Tibial nerve (tissue), 4 donors: ENCODE results near the gene EBF4. TPM values are rescaled to one million over a fixed set of nuclear protein-coding genes. Genes with fewer than 3 reads are reported as not detected.

Source experiments
- DNase-seq, 2 donors: peaks; one replicate each; pipeline ENCODE4 v3.0.0-alpha.2; 2019; ENCODE audit warnings: low spot score in 2 of 2
- H3K27ac ChIP-seq, 4 donors: fragments of 200-600 bp; sonication (generic) in 3 of 4; one replicate each; pipeline ENCODE4 v1.5.1; 2017 to 2019; ENCODE audit warnings: mild to moderate bottlenecking in 1 of 4
- H3K27me3 ChIP-seq, 2 donors: fragments of 200-600 bp; sonication (generic) in 1 of 2; one replicate each; pipeline versions ENCODE4 v1.5.1 to v1.6.0; 2017 to 2019
- H3K36me3 ChIP-seq, 3 donors: fragments of 200-600 bp; sonication (generic); one replicate each; pipeline ENCODE4 v1.5.1; 2018 to 2019
- H3K4me1 ChIP-seq, 4 donors: fragments of 200-600 bp; sonication (generic) in 3 of 4; one replicate each; pipeline ENCODE4 v1.5.1; 2017 to 2019
- H3K4me3 ChIP-seq, 4 donors: fragments of 200-600 bp; sonication (generic) in 3 of 4; one replicate each; pipeline ENCODE4 v1.5.1; 2017 to 2019; ENCODE audit warnings: mild to moderate bottlenecking in 1 of 4, moderate library complexity in 1 of 4
- H3K9me3 ChIP-seq, 4 donors: fragments of 200-600 bp; sonication (generic) in 3 of 4; one replicate each; pipeline ENCODE4 v1.5.1; 2017 to 2019
- EP300 ChIP-seq, 2 donors: sonication (generic); formaldehyde crosslinking; IDR thresholded peaks; one replicate each; pipeline ENCODE4 v1.6.1; 2017; ENCODE audit warnings: antibody characterized with exemption in 2 of 2, mild to moderate bottlenecking in 1 of 2
- POLR2A ChIP-seq, 2 donors: fragments of 450-650 bp; IDR thresholded peaks; one replicate each; pipeline ENCODE4 v1.6.1; 2017; ENCODE audit warnings: antibody characterized with exemption in 2 of 2, mild to moderate bottlenecking in 2 of 2, moderate library complexity in 2 of 2
- WGBS, 2 donors: methylation state at CpG; one replicate each; pipeline ENCODE4 v1.1.5; 2018; 5-methylcytosine and 5-hydroxymethylcytosine counted together
- total RNA-seq, 4 donors: library from RNA; depleted of rRNA; stranded (reverse); fragments of >200 nt; gene quantifications; one replicate each; pipeline ENCODE4 v1.1.0, GENCODE V29; 2016
- TF ChIP-seq, protein P1 (sequence below), 5 experiments: fragments of 200-600 bp in 3 of 5; fragments of 450-650 bp in 2 of 5; sonication (generic) in 3 of 5; IDR thresholded peaks; one replicate each; pipeline ENCODE4 v1.5.1; 2016 to 2019; ENCODE audit warnings: antibody characterized with exemption in 5 of 5, mild to moderate bottlenecking in 3 of 5, moderate library complexity in 2 of 5

The EBF4 gene
- total RNA-seq, 4 donors from 2014 or later = 4.8 to 17.5 (median 10.4) TPM

DNA sequence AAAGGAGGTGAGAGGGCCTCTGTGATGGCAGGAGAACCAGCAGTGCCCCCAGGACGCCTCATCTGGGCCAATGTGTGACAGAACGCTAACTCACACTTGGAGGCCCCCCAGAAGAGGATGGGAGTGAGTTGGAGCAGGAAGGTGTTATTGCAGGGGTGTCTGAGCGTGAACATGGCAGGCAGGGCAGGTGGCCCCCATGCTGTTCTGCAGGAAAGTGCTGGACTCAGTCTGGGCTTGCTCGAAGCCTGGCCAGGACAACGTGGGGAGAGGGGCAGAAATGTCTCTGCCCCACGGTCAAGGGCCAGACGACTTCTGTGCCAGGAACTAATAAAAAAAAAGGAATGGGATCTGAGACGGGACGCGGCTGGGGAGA, 931 bp upstream of the EBF4 start:
- 66 to 68% methylated on average over 10 of the region's 10 CpGs for WGBS, 2 donors
- Histone ChIP-seq H3K27me3 (peaks cover 0 to 35% of the 10 kb centered on the region in 2 donors), H3K27ac (peak overlapping the region in 3 of 4 donors; percentile 77 to 88 (median 80)), H3K9me3 (no peaks in the 10 kb centered on the region), H3K4me3 (peak overlapping the region in 2 of 4 donors; percentile 51 to 60), H3K4me1 (peaks cover 0 to 26% (median 3%) of the 10 kb centered on the region in 4 donors), H3K36me3 (no peaks in the 10 kb centered on the region)
- no peak for DNase-seq
- TF ChIP-seq POLR2A (IDR thresholded peaks at IDR 0.05) (no peak), EP300 (IDR thresholded peaks at IDR 0.05) (no peak)
- TF ChIP-seq, protein P1, sequence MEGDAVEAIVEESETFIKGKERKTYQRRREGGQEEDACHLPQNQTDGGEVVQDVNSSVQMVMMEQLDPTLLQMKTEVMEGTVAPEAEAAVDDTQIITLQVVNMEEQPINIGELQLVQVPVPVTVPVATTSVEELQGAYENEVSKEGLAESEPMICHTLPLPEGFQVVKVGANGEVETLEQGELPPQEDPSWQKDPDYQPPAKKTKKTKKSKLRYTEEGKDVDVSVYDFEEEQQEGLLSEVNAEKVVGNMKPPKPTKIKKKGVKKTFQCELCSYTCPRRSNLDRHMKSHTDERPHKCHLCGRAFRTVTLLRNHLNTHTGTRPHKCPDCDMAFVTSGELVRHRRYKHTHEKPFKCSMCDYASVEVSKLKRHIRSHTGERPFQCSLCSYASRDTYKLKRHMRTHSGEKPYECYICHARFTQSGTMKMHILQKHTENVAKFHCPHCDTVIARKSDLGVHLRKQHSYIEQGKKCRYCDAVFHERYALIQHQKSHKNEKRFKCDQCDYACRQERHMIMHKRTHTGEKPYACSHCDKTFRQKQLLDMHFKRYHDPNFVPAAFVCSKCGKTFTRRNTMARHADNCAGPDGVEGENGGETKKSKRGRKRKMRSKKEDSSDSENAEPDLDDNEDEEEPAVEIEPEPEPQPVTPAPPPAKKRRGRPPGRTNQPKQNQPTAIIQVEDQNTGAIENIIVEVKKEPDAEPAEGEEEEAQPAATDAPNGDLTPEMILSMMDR (IDR thresholded peaks at IDR 0.05) = no peak

DNA sequence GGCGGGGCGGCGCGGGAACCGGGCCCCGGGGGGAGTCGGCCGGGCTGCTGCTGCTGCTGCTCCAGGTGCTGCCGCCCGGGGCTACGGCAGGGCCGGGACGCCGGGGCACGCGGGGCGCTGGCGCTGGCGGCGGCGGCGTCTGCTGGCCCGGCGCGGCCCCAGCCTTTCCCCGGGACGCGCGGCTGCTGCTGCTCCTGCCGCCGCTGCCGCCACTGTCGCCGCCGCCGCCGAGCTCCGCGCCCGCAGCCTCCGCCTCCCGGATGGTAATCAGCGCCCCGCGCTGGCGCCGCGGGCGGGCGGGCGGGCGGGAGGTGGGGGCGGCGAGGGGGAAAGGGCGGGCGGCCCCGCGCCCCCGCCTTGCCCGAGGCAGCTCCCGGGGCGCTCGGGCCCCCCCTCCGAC, 306 bp downstream of the EBF4 start:
- Histone ChIP-seq H3K4me3 (peak overlapping the region in 2 of 4 donors; percentile 33 to 60), H3K4me1 (peaks cover 0 to 25% (median 3%) of the 10 kb centered on the region in 4 donors), H3K9me3 (no peaks in the 10 kb centered on the region), H3K36me3 (no peaks in the 10 kb centered on the region), H3K27ac (peak overlapping the region in 1 of 4 donors; percentile 88), H3K27me3 (peaks cover 0 to 27% of the 10 kb centered on the region in 2 donors)
- TF ChIP-seq, protein P1 (IDR thresholded peaks at IDR 0.05) = no peak
- TF ChIP-seq EP300 (IDR thresholded peaks at IDR 0.05) (no peak), POLR2A (IDR thresholded peaks at IDR 0.05) (no peak)
- DNase-seq = no peak
- WGBS, 2 donors = 0% methylated on average over 6 of the region's 64 CpGs; no CpG with 5 or more reads in 1 of the 2 donors

DNA sequence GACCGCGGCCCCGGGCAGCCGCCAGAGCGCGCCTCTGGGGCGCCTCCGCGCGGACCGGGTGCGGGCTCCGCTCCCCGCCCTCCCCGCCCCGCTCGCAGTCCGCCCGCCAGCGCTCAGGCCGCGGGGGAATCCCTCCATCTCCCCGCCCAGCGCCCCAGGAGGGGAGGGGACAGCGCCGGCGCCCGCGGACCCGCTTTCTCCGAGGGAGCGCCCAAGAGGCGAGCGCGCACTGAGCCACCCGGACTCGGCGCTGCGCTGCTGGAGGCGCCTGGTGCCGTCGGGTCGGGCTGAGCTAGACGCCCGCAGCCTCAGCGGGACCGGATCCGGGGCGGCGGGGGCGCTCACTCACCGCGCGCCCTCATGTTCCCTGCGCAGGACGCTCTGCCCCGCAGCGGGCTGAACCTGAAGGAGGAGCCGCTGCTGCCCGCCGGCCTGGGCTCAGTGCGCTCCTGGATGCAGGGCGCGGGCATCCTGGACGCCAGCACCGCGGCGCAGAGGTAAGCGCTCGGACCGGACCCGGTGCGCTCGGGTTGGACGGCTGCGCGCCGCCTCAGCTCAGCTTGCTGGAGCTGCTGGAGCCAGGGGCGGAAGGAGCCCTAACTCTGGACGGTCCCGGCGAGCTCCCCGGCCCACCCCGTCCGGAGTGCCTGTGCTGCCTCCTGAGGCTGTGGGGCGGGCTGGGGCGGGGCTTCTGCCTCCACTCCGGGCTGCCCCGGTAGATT, 867 bp downstream of the EBF4 start:
- peaks cover 0 to 21% (median 3%) of the 10 kb centered on the region in 4 donors for H3K4me1 ChIP-seq
- DNase-seq = no peak
- TF ChIP-seq EP300 (IDR thresholded peaks at IDR 0.05) = no peak
- no peak for TF ChIP-seq POLR2A (IDR thresholded peaks at IDR 0.05)
- TF ChIP-seq, protein P1 (IDR thresholded peaks at IDR 0.05) = peak in 1 of 5 experiments; percentile 25
- H3K4me3 ChIP-seq = peak overlapping the region; percentile 33 to 60 (median 40)
- no peaks in the 10 kb centered on the region for H3K36me3 ChIP-seq
- H3K27ac ChIP-seq = peak overlapping the region in 1 of 4 donors; percentile 56
- 0 to 3% methylated on average over 3 to 45 of the region's 89 CpGs for WGBS, 2 donors
- H3K27me3 ChIP-seq = peaks cover 0 to 27% of the 10 kb centered on the region in 2 donors
- no peaks in the 10 kb centered on the region for H3K9me3 ChIP-seq

DNA sequence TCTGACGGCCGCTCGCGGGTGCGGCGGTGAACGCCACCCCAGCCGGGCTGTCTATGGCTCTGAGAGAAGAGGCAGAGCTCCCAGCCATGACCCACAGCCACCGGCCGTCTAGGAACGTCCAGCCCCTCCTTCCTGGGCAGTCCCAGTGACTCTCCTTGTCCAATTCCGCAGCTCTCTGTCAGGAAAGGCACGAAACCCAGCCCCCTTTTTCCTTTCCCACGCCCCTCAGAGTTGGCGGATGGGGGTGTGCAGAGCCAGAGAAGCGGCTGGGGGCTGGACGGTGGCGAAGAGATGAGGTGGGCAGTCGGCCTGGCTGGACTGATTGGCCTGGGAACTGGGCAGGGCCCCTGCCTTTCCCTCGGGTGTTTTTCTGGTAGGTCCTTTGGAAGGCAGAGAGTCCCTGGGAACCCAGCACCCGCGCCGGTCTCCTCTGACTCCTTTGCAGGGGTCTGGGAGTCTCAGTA, 1.5 kb downstream of the EBF4 start:
- no peak for TF ChIP-seq EP300 (IDR thresholded peaks at IDR 0.05)
- TF ChIP-seq, protein P1 (IDR thresholded peaks at IDR 0.05) = no peak
- TF ChIP-seq POLR2A (IDR thresholded peaks at IDR 0.05) = no peak
- no peaks in the 10 kb centered on the region for H3K9me3 ChIP-seq
- peaks cover 0 to 21% (median 3%) of the 10 kb centered on the region in 4 donors for H3K4me1 ChIP-seq
- peaks cover 0 to 27% of the 10 kb centered on the region in 2 donors for H3K27me3 ChIP-seq
- peak overlapping the region in 2 of 4 donors; percentile 33 to 60 for H3K4me3 ChIP-seq
- H3K27ac ChIP-seq = no peak overlapping the region
- 29 to 34% methylated on average over 21 to 22 of the region's 23 CpGs for WGBS, 2 donors
- DNase-seq = no peak
- H3K36me3 ChIP-seq = no peaks in the 10 kb centered on the region

DNA sequence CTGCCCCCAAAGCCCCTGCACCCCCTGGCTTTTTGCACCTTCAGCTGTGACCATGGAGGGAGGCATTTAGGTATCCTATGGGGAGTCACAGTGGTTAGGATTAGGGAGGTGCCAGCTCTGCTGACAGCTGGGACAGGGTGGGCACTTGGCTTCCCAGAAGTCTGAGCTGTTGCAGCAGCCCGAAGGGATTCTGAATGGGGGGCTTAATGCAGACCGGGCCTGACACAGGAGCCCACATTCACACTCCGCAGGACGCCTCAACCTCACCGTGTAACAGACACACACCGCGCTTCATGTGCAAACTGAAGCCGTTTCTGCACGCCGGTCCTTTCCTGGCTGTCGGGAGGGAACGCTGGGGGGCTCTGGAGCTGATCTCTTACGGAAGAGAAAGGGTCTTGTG, 1.9 kb downstream of the EBF4 start:
- H3K9me3 ChIP-seq = no peaks in the 10 kb centered on the region
- DNase-seq = no peak
- H3K36me3 ChIP-seq = no peaks in the 10 kb centered on the region
- WGBS, 2 donors = 60 to 64% methylated on average over 11 to 13 of the region's 13 CpGs
- TF ChIP-seq EP300 (IDR thresholded peaks at IDR 0.05) = no peak
- no peak for TF ChIP-seq POLR2A (IDR thresholded peaks at IDR 0.05)
- TF ChIP-seq, protein P1 (IDR thresholded peaks at IDR 0.05) = no peak
- no peak overlapping the region for H3K27ac ChIP-seq
- H3K4me1 ChIP-seq = peaks cover 0 to 21% (median 3%) of the 10 kb centered on the region in 4 donors
- no peak overlapping the region for H3K4me3 ChIP-seq
- peaks cover 0 to 27% of the 10 kb centered on the region in 2 donors for H3K27me3 ChIP-seq
